WTC11 (cell line): ENCODE results near the gene BCAS3. TPM values are rescaled to one million over a fixed set of nuclear protein-coding genes. Genes with fewer than 3 reads are reported as not detected.

Experiments used
- ATAC-seq: fragments of 200-7000 bp; cut with Tn5 transposase; 2 replicates; pipeline ENCODE4 v1.10.0; 2021; ENCODE audit warnings: mild to moderate bottlenecking, moderate library complexity
- CTCF ChIA-PET: fragments of 300-600 bp; sonication (Branson Sonifier 250); formaldehyde crosslinking; loops from one replicate; lab custom pipeline; 2021; ENCODE audit warnings: antibody characterized with exemption; lab: Charles Lee
- POLR2A ChIA-PET: fragments of 350-600 bp; sonication (Branson Sonifier 250); formaldehyde crosslinking; loops from one replicate; lab custom pipeline; 2021; ENCODE audit warnings: antibody characterized with exemption; lab: Charles Lee
- DNase-seq: peaks from one replicate; pipeline ENCODE4 v3.0.0; 2021; ENCODE audit warnings: low spot score
- H3K27ac Mint-ChIP-seq: 2 replicates; pipeline ENCODE4 v1.8.0; 2021; ENCODE audit warnings: mixed read lengths
- H3K27me3 Mint-ChIP-seq: 2 replicates; pipeline ENCODE4 v1.8.0; 2021; ENCODE audit warnings: low read depth, mild to moderate bottlenecking, moderate library complexity, mixed read lengths
- H3K36me3 Mint-ChIP-seq: 2 replicates; pipeline ENCODE4 v1.8.0; 2021; ENCODE audit warnings: mixed read lengths
- H3K4me1 Mint-ChIP-seq: 2 replicates; pipeline ENCODE4 v1.8.0; 2022; ENCODE audit warnings: mixed read lengths
- H3K4me3 Mint-ChIP-seq: 2 replicates; pipeline ENCODE4 v1.8.0; 2021; ENCODE audit warnings: mild to moderate bottlenecking, moderate library complexity, mixed read lengths
- H3K9me3 Mint-ChIP-seq: 2 replicates; pipeline ENCODE4 v1.8.0; 2021; ENCODE audit warnings: mixed read lengths
- AFF4 ChIP-seq: sonication (generic); formaldehyde crosslinking; IDR thresholded peaks from 2 replicates; pipeline ENCODE4 v1.8.1; 2023; ENCODE audit warnings: mild to moderate bottlenecking, missing genetic modification reagents, borderline replicate concordance
- ATF6 ChIP-seq: sonication (generic); formaldehyde crosslinking; IDR thresholded peaks from 2 replicates; pipeline ENCODE4 v1.8.1; 2023; ENCODE audit warnings: mild to moderate bottlenecking, missing genetic modification reagents
- CDX4 ChIP-seq: fragments of 250-450 bp; sonication (Bioruptor Pico); IDR thresholded peaks from 2 replicates; pipeline ENCODE4 v1.9.0; 2021; ENCODE audit warnings: moderate library complexity, mild to moderate bottlenecking, inconsistent platforms, borderline replicate concordance
- ERG ChIP-seq: fragments of 250-450 bp; sonication (Bioruptor Pico); IDR thresholded peaks from 2 replicates; pipeline ENCODE4 v1.8.0; 2021; ENCODE audit warnings: mild to moderate bottlenecking
- ETV6 ChIP-seq: sonication (generic); formaldehyde crosslinking; IDR thresholded peaks from 2 replicates; pipeline ENCODE4 v1.8.1; 2022; ENCODE audit warnings: mild to moderate bottlenecking, missing genetic modification reagents
- FOXJ3 ChIP-seq: sonication (generic); formaldehyde crosslinking; IDR thresholded peaks from 2 replicates; pipeline ENCODE4 v1.9.0; 2021; ENCODE audit warnings: missing genetic modification reagents, mild to moderate bottlenecking, borderline replicate concordance
- FOXP1 ChIP-seq: sonication (generic); formaldehyde crosslinking; IDR thresholded peaks from 2 replicates; pipeline ENCODE4 v1.8.0; 2022; ENCODE audit warnings: missing genetic modification reagents, mild to moderate bottlenecking, moderate library complexity, borderline replicate concordance
- GRHL2 ChIP-seq: fragments of 250-450 bp; sonication (Bioruptor Pico); IDR thresholded peaks from 2 replicates; pipeline ENCODE4 v1.8.0; 2022; ENCODE audit warnings: mild to moderate bottlenecking, moderate library complexity; ENCODE audit not compliant: insufficient replicate concordance, severe bottlenecking
- JUN ChIP-seq: sonication (generic); formaldehyde crosslinking; IDR thresholded peaks from 2 replicates; pipeline ENCODE4 v1.8.0; 2023; ENCODE audit warnings: mild to moderate bottlenecking, missing genetic modification reagents
- KAT7 ChIP-seq: sonication (generic); formaldehyde crosslinking; IDR thresholded peaks from 2 replicates; pipeline ENCODE4 v1.8.1; 2023; ENCODE audit warnings: missing genetic modification reagents, mild to moderate bottlenecking, borderline replicate concordance
- MXD4 ChIP-seq: fragments of 250-450 bp; sonication (Bioruptor Pico); IDR thresholded peaks from 2 replicates; pipeline ENCODE4 v1.8.0; 2021; ENCODE audit warnings: mild to moderate bottlenecking, moderate library complexity, borderline replicate concordance
- MYBL2 ChIP-seq: sonication (generic); formaldehyde crosslinking; IDR thresholded peaks from 2 replicates; pipeline ENCODE4 v1.8.1; 2023; ENCODE audit warnings: mild to moderate bottlenecking, moderate library complexity, missing genetic modification reagents
- NR3C1 ChIP-seq: sonication (generic); formaldehyde crosslinking; conservative IDR thresholded peaks from 2 replicates; pipeline ENCODE4 v1.8.1; 2023; ENCODE audit warnings: low read depth, mild to moderate bottlenecking, missing genetic modification reagents
- PREB ChIP-seq: sonication (generic); formaldehyde crosslinking; IDR thresholded peaks from 2 replicates; pipeline ENCODE4 v1.8.1; 2022; ENCODE audit warnings: mild to moderate bottlenecking, missing genetic modification reagents, moderate library complexity, borderline replicate concordance
- SMAD3 ChIP-seq: sonication (generic); formaldehyde crosslinking; IDR thresholded peaks from 2 replicates; pipeline ENCODE4 v1.8.0; 2022; ENCODE audit warnings: missing genetic modification reagents, mild to moderate bottlenecking, borderline replicate concordance
- SMAD4 ChIP-seq: sonication (generic); formaldehyde crosslinking; IDR thresholded peaks from 2 replicates; pipeline ENCODE4 v1.8.0; 2022; ENCODE audit warnings: mild to moderate bottlenecking, missing genetic modification reagents
- TCF7 ChIP-seq: sonication (generic); formaldehyde crosslinking; IDR thresholded peaks from 2 replicates; pipeline ENCODE4 v1.8.0; 2022; ENCODE audit warnings: mild to moderate bottlenecking, low read depth, missing genetic modification reagents, moderate library complexity
- TEAD1 ChIP-seq: sonication (generic); formaldehyde crosslinking; IDR thresholded peaks from 2 replicates; pipeline ENCODE4 v1.8.0; 2022; ENCODE audit warnings: mild to moderate bottlenecking, missing genetic modification reagents
- TEAD4 ChIP-seq: sonication (generic); formaldehyde crosslinking; IDR thresholded peaks from 2 replicates; pipeline ENCODE4 v1.8.0; 2022; ENCODE audit warnings: mild to moderate bottlenecking, missing genetic modification reagents
- ZNF219 ChIP-seq: sonication (generic); formaldehyde crosslinking; IDR thresholded peaks from 2 replicates; pipeline ENCODE4 v1.8.0; 2023; ENCODE audit warnings: missing genetic modification reagents, mild to moderate bottlenecking, borderline replicate concordance
- ZNF281 ChIP-seq: sonication (generic); formaldehyde crosslinking; IDR thresholded peaks from 2 replicates; pipeline ENCODE4 v1.8.0; 2023; ENCODE audit warnings: mild to moderate bottlenecking, missing genetic modification reagents
- total RNA-seq: library from RNA; stranded (reverse); gene quantifications from 3 replicates; pipeline ENCODE4 v1.2.3, GENCODE V29; 2021

Gene BCAS3
- total RNA-seq, 1 experiment from 2014 or later: 15.5 TPM

GRCh38 chr17:61436995-61437704, 759.5 kb downstream of the BCAS3 start:
- 0 out of 2 replicates have a peak, but pooled peaks cover 3% of the 10 kb centered on the region for H3K36me3 Mint-ChIP-seq
- H3K4me3 Mint-ChIP-seq: no peak overlapping the region
- TF ChIP-seq JUN (no peak), CDX4 (CRISPR knock-in tag) (no peak), AFF4 (CRISPR knock-in tag) (no peak), KAT7 (CRISPR knock-in tag) (no peak), GRHL2 (CRISPR knock-in tag) (no peak), MYBL2 (no peak), ZNF219 (no peak)
- POLR2A ChIA-PET: no interaction called here
- no peak for ATAC-seq
- H3K27ac Mint-ChIP-seq: no peak overlapping the region
- peaks cover 16% of the 10 kb centered on the region for H3K9me3 Mint-ChIP-seq
- peaks cover 29% of the 10 kb centered on the region for H3K27me3 Mint-ChIP-seq
- peaks cover 2% of the 10 kb centered on the region for H3K4me1 Mint-ChIP-seq
- no peak for DNase-seq
- CTCF ChIA-PET: interaction anchor here (1.1 kb wide), 1 partner anchor 11 kb away, joined by 3 read pairs; no protein-coding TSS in a partner anchor

GRCh38 chr17:61440697-61441096, 763.0 kb downstream of the BCAS3 start:
- ATAC-seq: no peak
- ChIA-PET POLR2A (no interaction called here), CTCF (interaction anchor here (0.9 kb wide), 1 partner anchor 9 kb away, joined by 4 read pairs; no protein-coding TSS in a partner anchor)
- Mint-ChIP-seq H3K4me3 (no peak overlapping the region), H3K9me3 (peaks cover 19% of the 10 kb centered on the region), H3K36me3 (0 out of 2 replicates have a peak, but pooled peaks cover 3% of the 10 kb centered on the region), H3K4me1 (peaks cover 8% of the 10 kb centered on the region), H3K27me3 (peaks cover 31% of the 10 kb centered on the region), H3K27ac (no peak overlapping the region)
- DNase-seq: no peak
- TF ChIP-seq SMAD4 (CRISPR knock-in tag) (no peak), ERG (CRISPR knock-in tag) (no peak), ATF6 (CRISPR knock-in tag) (no peak), FOXP1 (CRISPR knock-in tag) (no peak), TEAD4 (CRISPR knock-in tag) (no peak), NR3C1 (CRISPR knock-in tag) (no peak), MXD4 (no peak), ETV6 (CRISPR knock-in tag) (no peak), ZNF281 (CRISPR knock-in tag) (no peak), SMAD3 (no peak), TEAD1 (CRISPR knock-in tag) (no peak), FOXJ3 (CRISPR knock-in tag) (no peak), PREB (CRISPR knock-in tag) (no peak), TCF7 (CRISPR knock-in tag) (no peak)
